Measurements from ENCODE around the gene DMRT1.

GRCh38 chr9:899440-900184 is 58.1 kb downstream of the DMRT1 start:
- TF ChIP-seq CTCF (IDR thresholded peaks at IDR 0.05; ENCODE audit: low read depth, low read length) (no peak), MAX (IDR thresholded peaks at IDR 0.05; ENCODE audit: low read depth, low read length) (peak; percentile 75)
